ENCODE results near the gene MPO.

Gene MPO

GRCh38 chr17:58326609-58327362, 46.1 kb upstream of the MPO start:
- DNase-seq (ENCODE audit: low spot score) = no peak
- no peak for TF ChIP-seq CTCF (IDR thresholded peaks at IDR 0.05; ENCODE audit: extremely low read depth, missing control alignments)

- no peak for DNase-seq (ENCODE audit: low spot score)
- TF ChIP-seq CTCF (IDR thresholded peaks at IDR 0.05; ENCODE audit: extremely low read depth, missing control alignments) = no peak
Observed at GRCh38 chr17:58325976-58326468, 45.3 kb upstream of the MPO start.

GRCh38 chr17:58325289-58325726, 44.6 kb upstream of the MPO start:
- DNase-seq (ENCODE audit: low spot score) = no peak
- TF ChIP-seq CTCF (IDR thresholded peaks at IDR 0.05; ENCODE audit: extremely low read depth, missing control alignments) = no peak

GRCh38 chr17:58324409-58325288, 43.9 kb upstream of the MPO start:
- TF ChIP-seq CTCF (IDR thresholded peaks at IDR 0.05; ENCODE audit: extremely low read depth, missing control alignments) = no peak
- no peak for DNase-seq (ENCODE audit: low spot score)

GRCh38 chr17:58324056-58324408, 43.3 kb upstream of the MPO start:
- no peak for DNase-seq (ENCODE audit: low spot score)
- no peak for TF ChIP-seq CTCF (IDR thresholded peaks at IDR 0.05; ENCODE audit: extremely low read depth, missing control alignments)

- TF ChIP-seq CTCF (IDR thresholded peaks at IDR 0.05; ENCODE audit: extremely low read depth, missing control alignments) = no peak
- no peak for DNase-seq (ENCODE audit: low spot score)
Observed at GRCh38 chr17:58323366-58324055, 42.8 kb upstream of the MPO start.
